HepG2 (cell line): Measurements from ENCODE around the gene EXOC3L4. TPM values are rescaled to one million over a fixed set of nuclear protein-coding genes. Genes with fewer than 3 reads are reported as not detected.
A peak's percentile ranks its signal among the peaks of the same experiment; 100 is the strongest.

Experiments
- HDAC2 ChIP-seq: sonication (generic); formaldehyde crosslinking; IDR thresholded peaks from 2 replicates; pipeline ENCODE4 v1.4.0; 2020; ENCODE audit warnings: missing genetic modification reagents
- MAF1 ChIP-seq: sonication (generic); formaldehyde crosslinking; IDR thresholded peaks from 2 replicates; pipeline ENCODE4 v1.5.0; 2020; ENCODE audit warnings: missing genetic modification reagents, borderline replicate concordance
- MYC ChIP-seq: sonication (generic); formaldehyde crosslinking; IDR thresholded peaks from 2 replicates; pipeline ENCODE4 v1.9.0; 2021; ENCODE audit warnings: missing genetic modification reagents, borderline replicate concordance
- POLR2G ChIP-seq: fragments of 200-400 bp; formaldehyde crosslinking; IDR thresholded peaks from 2 replicates; pipeline ENCODE4 v1.6.1; 2018; ENCODE audit warnings: mild to moderate bottlenecking, low read depth, low read length, moderate library complexity
- REST ChIP-seq, 2 experiments: IDR thresholded peaks; 2 replicates each; pipeline ENCODE4 v1.6.1; 2011 to 2012; ENCODE audit warnings: low read length in 2 of 2, borderline replicate concordance in 1 of 2, low read depth in 1 of 2, mild to moderate bottlenecking in 1 of 2, moderate library complexity in 1 of 2
- ZEB1 ChIP-seq: IDR thresholded peaks from 2 replicates; pipeline ENCODE4 v1.6.1; 2012; ENCODE audit warnings: mild to moderate bottlenecking, low read depth, inconsistent platforms; ENCODE audit not compliant: insufficient replicate concordance
- ZFP91 ChIP-seq: sonication (generic); formaldehyde crosslinking; IDR thresholded peaks from 2 replicates; pipeline ENCODE4 v1.9.0; 2022; ENCODE audit warnings: missing genetic modification reagents, mild to moderate bottlenecking, borderline replicate concordance
- polyA plus RNA-seq, 8 experiments: library from polyadenylated mRNA; depleted of rRNA in 3 of 8; stranded (reverse) in 7 of 8; unstranded in 1 of 8; fragments of >200 nt; fragmentation: Illumina TruSeq in 4 of 8; extraction: Trizol in 4 of 8; gene quantifications; 2 replicates each; pipeline versions ENCODE4 v1.2.1 to v1.2.3, GENCODE V29; 2011 to 2016; ENCODE audit warnings: low read depth in 4 of 8, missing spikeins in 1 of 8, mixed read lengths in 1 of 8; ENCODE audit not compliant: insufficient read depth in 1 of 8
- total RNA-seq, 5 experiments: library from RNA; depleted of rRNA; stranded (reverse); fragments of >200 nt; fragmentation: Illumina TruSeq; extraction: Trizol; gene quantifications; 2 replicates each; pipeline ENCODE4 v1.2.3, GENCODE V29; 2016; ENCODE audit warnings: low read depth in 1 of 5
- TF ChIP-seq, protein P1 (sequence below): sonication (generic); formaldehyde crosslinking; IDR thresholded peaks from 2 replicates; pipeline ENCODE4 v1.5.0; 2020; ENCODE audit warnings: mild to moderate bottlenecking, missing genetic modification reagents
- TF ChIP-seq, protein P2 (sequence below): IDR thresholded peaks from 2 replicates; pipeline ENCODE4 v1.6.1; 2012; ENCODE audit warnings: inconsistent platforms
- TF ChIP-seq, protein P3 (sequence below): sonication (generic); formaldehyde crosslinking; IDR thresholded peaks from 2 replicates; pipeline ENCODE4 v1.4.0; 2020; ENCODE audit warnings: missing genetic modification reagents

The EXOC3L4 gene
- total and polyA plus RNA-seq, 2 of the 13 experiments (the other 11 are each of a cell fraction or from before 2014, with no cell fraction given) = 11.8 to 27.0 TPM

DNA sequence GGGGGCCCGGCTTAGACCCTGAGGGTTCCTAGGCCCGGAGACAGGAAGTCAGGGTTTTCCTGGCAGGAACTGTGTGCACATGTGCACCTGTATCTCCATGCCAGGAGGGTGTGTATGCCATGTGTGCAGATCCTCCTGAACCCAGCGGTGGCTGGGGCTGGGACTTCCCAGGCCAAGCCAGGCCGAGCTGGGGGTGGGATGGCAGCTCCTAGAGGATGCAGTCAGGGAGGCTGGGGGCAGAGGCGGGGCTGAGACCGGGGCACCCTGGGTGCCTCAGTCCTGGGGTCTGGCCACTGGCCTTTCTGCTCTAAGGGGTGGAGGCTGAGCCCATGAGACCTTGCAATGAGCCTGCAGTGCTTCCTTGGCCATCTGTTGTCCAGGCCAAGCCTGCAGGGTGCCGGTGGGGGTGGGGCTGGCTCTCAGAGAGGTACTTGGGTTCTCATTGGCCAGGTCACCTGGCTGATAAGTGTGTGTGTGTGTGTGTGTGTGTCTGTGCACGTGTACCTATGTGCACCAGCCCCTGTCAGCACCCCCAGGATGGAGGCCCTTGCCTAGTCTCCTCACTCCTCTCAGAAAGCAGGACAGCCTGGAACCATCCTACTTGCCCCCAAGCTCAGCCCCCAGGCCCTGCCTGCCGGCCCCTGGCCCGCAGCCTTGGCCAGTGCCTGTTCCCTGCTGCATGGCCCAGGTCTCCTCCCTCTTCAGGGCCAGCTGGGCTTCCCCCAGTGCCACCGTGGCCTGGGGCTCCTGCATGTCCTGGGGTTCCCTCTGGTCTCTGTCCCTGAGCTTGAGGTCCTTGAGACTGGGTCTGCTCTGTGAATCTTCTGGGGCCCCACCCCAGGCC is 18.1 kb downstream of the EXOC3L4 start (continued):
- TF ChIP-seq REST (IDR thresholded peaks at IDR 0.05; ENCODE audit: borderline replicate concordance in 1 of 2, low read depth in 1 of 2, low read length in 2 of 2) (no peak), HDAC2 (CRISPR knock-in tag) (0 out of 2 replicates have a peak, but pooled peaks have one; percentile 22), POLR2G (peak; percentile 58), ZFP91 (CRISPR knock-in tag) (0 out of 2 replicates have a peak, but pooled peaks have one; percentile 30), ZEB1 (peak; percentile 61), MYC (CRISPR knock-in tag) (peak; percentile 55; the same call in 1 of the 2 replicates), MAF1 (CRISPR knock-in tag) (0 out of 2 replicates have a peak, but pooled peaks have one; percentile 37)
- TF ChIP-seq, protein P1, sequence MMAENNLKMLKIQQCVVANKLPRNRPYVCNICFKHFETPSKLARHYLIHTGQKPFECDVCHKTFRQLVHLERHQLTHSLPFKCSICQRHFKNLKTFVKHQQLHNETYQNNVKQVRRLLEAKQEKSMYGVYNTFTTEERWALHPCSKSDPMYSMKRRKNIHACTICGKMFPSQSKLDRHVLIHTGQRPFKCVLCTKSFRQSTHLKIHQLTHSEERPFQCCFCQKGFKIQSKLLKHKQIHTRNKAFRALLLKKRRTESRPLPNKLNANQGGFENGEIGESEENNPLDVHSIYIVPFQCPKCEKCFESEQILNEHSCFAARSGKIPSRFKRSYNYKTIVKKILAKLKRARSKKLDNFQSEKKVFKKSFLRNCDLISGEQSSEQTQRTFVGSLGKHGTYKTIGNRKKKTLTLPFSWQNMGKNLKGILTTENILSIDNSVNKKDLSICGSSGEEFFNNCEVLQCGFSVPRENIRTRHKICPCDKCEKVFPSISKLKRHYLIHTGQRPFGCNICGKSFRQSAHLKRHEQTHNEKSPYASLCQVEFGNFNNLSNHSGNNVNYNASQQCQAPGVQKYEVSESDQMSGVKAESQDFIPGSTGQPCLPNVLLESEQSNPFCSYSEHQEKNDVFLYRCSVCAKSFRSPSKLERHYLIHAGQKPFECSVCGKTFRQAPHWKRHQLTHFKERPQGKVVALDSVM = peak; percentile 52; the same call in 1 of the 2 replicates
- TF ChIP-seq, protein P2, sequence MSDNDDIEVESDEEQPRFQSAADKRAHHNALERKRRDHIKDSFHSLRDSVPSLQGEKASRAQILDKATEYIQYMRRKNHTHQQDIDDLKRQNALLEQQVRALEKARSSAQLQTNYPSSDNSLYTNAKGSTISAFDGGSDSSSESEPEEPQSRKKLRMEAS = peak; percentile 68; the same call in 1 of the 2 replicates
- TF ChIP-seq, protein P3, sequence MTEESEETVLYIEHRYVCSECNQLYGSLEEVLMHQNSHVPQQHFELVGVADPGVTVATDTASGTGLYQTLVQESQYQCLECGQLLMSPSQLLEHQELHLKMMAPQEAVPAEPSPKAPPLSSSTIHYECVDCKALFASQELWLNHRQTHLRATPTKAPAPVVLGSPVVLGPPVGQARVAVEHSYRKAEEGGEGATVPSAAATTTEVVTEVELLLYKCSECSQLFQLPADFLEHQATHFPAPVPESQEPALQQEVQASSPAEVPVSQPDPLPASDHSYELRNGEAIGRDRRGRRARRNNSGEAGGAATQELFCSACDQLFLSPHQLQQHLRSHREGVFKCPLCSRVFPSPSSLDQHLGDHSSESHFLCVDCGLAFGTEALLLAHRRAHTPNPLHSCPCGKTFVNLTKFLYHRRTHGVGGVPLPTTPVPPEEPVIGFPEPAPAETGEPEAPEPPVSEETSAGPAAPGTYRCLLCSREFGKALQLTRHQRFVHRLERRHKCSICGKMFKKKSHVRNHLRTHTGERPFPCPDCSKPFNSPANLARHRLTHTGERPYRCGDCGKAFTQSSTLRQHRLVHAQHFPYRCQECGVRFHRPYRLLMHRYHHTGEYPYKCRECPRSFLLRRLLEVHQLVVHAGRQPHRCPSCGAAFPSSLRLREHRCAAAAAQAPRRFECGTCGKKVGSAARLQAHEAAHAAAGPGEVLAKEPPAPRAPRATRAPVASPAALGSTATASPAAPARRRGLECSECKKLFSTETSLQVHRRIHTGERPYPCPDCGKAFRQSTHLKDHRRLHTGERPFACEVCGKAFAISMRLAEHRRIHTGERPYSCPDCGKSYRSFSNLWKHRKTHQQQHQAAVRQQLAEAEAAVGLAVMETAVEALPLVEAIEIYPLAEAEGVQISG (CRISPR knock-in tag) = peak; percentile 6; the same call in 1 of the 2 replicates
